ENCODE data around the gene B4GAT1.

- TF ChIP-seq EZH2 (IDR thresholded peaks at IDR 0.05; ENCODE audit: borderline replicate concordance) (no peak), CTCF (IDR thresholded peaks at IDR 0.05; ENCODE audit: poor library complexity) (no peak), EZH2phosphoT487 (IDR thresholded peaks at IDR 0.05; ENCODE audit: low read depth, severe bottlenecking, unreplicated experiment) (no peak)
Observed at GRCh38 chr11:66324664-66325063, 22.8 kb downstream of the B4GAT1 start.
